Hepatocyte (in vitro differentiated cells): ENCODE results near the gene OTUD5. TPM values are rescaled to one million over a fixed set of nuclear protein-coding genes. Genes with fewer than 3 reads are reported as not detected.

ENCODE experiments used
- DNase-seq: peaks from one replicate; pipeline ENCODE4 v3.0.0-alpha.2; 2016; ENCODE audit warnings: low spot score
- H2AFZ ChIP-seq: fragments of 200-600 bp; sonication (generic); 2 replicates; pipeline ENCODE4 v1.6.0; 2016; ENCODE audit warnings: antibody characterized with exemption, mild to moderate bottlenecking
- H3K27ac ChIP-seq: fragments of 200-600 bp; sonication (generic); 2 replicates; pipeline ENCODE4 v1.5.1; 2016; ENCODE audit warnings: mild to moderate bottlenecking
- H3K27me3 ChIP-seq: fragments of 200-600 bp; sonication (generic); 2 replicates; pipeline ENCODE4 v1.6.1; 2016
- H3K36me3 ChIP-seq: fragments of 200-600 bp; sonication (generic); replicated peaks from 2 replicates; pipeline ENCODE4 v1.5.1; 2016; ENCODE audit warnings: low read depth; ENCODE audit not compliant: insufficient read depth
- H3K4me1 ChIP-seq: fragments of 200-600 bp; sonication (generic); 2 replicates; pipeline ENCODE4 v1.5.1; 2016; ENCODE audit warnings: mild to moderate bottlenecking, moderate library complexity; ENCODE audit not compliant: insufficient read depth
- H3K4me2 ChIP-seq: fragments of 200-600 bp; sonication (generic); 2 replicates; pipeline ENCODE4 v1.6.0; 2016
- H3K4me3 ChIP-seq: fragments of 200-600 bp; sonication (generic); 2 replicates; pipeline ENCODE4 v1.5.1; 2016; ENCODE audit warnings: mild to moderate bottlenecking
- H3K79me2 ChIP-seq: fragments of 200-600 bp; sonication (generic); 2 replicates; pipeline ENCODE4 v1.6.0; 2017; ENCODE audit warnings: mild to moderate bottlenecking
- H3K9me2 ChIP-seq: fragments of 200-600 bp; sonication (generic); replicated peaks from 2 replicates; pipeline ENCODE4 v1.6.0; 2017; ENCODE audit warnings: mild to moderate bottlenecking; ENCODE audit not compliant: insufficient read depth
- H3K9me3 ChIP-seq: fragments of 200-600 bp; sonication (generic); 2 replicates; pipeline ENCODE4 v1.5.1; 2016; ENCODE audit warnings: low read depth, mild to moderate bottlenecking
- H4K20me1 ChIP-seq: fragments of 200-600 bp; sonication (generic); 2 replicates; pipeline ENCODE4 v1.6.0; 2016; ENCODE audit warnings: mild to moderate bottlenecking; ENCODE audit not compliant: insufficient read depth, poor library complexity, severe bottlenecking
- CTCF ChIP-seq: fragments of 200-600 bp; sonication (generic); IDR thresholded peaks from 2 replicates; pipeline ENCODE4 v1.5.1; 2016; ENCODE audit warnings: antibody characterized with exemption, mild to moderate bottlenecking; ENCODE audit not compliant: poor library complexity
- EZH2 ChIP-seq: fragments of 200-600 bp; sonication (generic); IDR thresholded peaks from 2 replicates; pipeline ENCODE4 v1.6.1; 2016; ENCODE audit warnings: antibody characterized with exemption, mild to moderate bottlenecking, borderline replicate concordance
- EZH2phosphoT487 ChIP-seq: fragments of 200-600 bp; sonication (generic); IDR thresholded peaks from one replicate; pipeline ENCODE4 v1.6.1; 2018; ENCODE audit warnings: antibody characterized with exemption, mild to moderate bottlenecking, low read depth, moderate library complexity; ENCODE audit not compliant: unreplicated experiment, severe bottlenecking
- WGBS: methylation state at CpG from one replicate; pipeline ENCODE4 v1.1.6; 2016; ENCODE audit warnings: low lambda C conversion rate; ENCODE audit errors: missing lambda C conversion rate; 5-methylcytosine and 5-hydroxymethylcytosine counted together
- polyA plus RNA-seq: library from polyadenylated mRNA; unstranded; fragments of >200 nt; fragmentation: Nextera tagmentation; extraction: Ambion mirVana; gene quantifications from 2 replicates; pipeline ENCODE4 v1.2.1, GENCODE V29; 2016
- total RNA-seq: library from RNA; depleted of rRNA; stranded (reverse); fragments of >200 nt; gene quantifications from 2 replicates; pipeline ENCODE4 v1.2.3, GENCODE V29; 2014

Gene OTUD5
- total and polyA plus RNA-seq, 2 experiments from 2014 or later, result 32.5 to 51.2 TPM

GRCh38 chrX:48974574-48974973 is 17.2 kb upstream of the OTUD5 start:
- H3K9me3 ChIP-seq, result no peaks in the 10 kb centered on the region
- H3K27ac ChIP-seq, result no peak overlapping the region
- H3K4me2 ChIP-seq, result no peak overlapping the region
- TF ChIP-seq EZH2 (no peak), CTCF (no peak), EZH2phosphoT487 (no peak)
- no peaks in the 10 kb centered on the region for H3K79me2 ChIP-seq
- 75% methylated on average over 2 of the region's 2 CpGs for WGBS
- DNase-seq, result no peak
- no peaks in the 10 kb centered on the region for H3K36me3 ChIP-seq
- no peaks in the 10 kb centered on the region for H3K4me1 ChIP-seq
- no peaks in the 10 kb centered on the region for H3K27me3 ChIP-seq
- no peaks in the 10 kb centered on the region for H3K9me2 ChIP-seq
- no peaks in the 10 kb centered on the region for H4K20me1 ChIP-seq
- H2AFZ ChIP-seq, result no peak overlapping the region
- no peak overlapping the region for H3K4me3 ChIP-seq

- Histone ChIP-seq H3K4me3 (no peak overlapping the region), H3K27ac (no peak overlapping the region), H3K36me3 (no peaks in the 10 kb centered on the region), H3K79me2 (no peaks in the 10 kb centered on the region), H3K9me2 (no peaks in the 10 kb centered on the region), H3K4me1 (no peaks in the 10 kb centered on the region), H3K9me3 (no peaks in the 10 kb centered on the region), H2AFZ (no peak overlapping the region), H3K27me3 (no peaks in the 10 kb centered on the region), H3K4me2 (no peak overlapping the region), H4K20me1 (no peaks in the 10 kb centered on the region)
- no peak for TF ChIP-seq EZH2
- no peak for TF ChIP-seq EZH2phosphoT487
- no peak for TF ChIP-seq CTCF
- no peak for DNase-seq
- WGBS, result 87% methylated on average over 3 of the region's 3 CpGs
Observed at GRCh38 chrX:48974033-48974432, 16.6 kb upstream of the OTUD5 start.

DNA sequence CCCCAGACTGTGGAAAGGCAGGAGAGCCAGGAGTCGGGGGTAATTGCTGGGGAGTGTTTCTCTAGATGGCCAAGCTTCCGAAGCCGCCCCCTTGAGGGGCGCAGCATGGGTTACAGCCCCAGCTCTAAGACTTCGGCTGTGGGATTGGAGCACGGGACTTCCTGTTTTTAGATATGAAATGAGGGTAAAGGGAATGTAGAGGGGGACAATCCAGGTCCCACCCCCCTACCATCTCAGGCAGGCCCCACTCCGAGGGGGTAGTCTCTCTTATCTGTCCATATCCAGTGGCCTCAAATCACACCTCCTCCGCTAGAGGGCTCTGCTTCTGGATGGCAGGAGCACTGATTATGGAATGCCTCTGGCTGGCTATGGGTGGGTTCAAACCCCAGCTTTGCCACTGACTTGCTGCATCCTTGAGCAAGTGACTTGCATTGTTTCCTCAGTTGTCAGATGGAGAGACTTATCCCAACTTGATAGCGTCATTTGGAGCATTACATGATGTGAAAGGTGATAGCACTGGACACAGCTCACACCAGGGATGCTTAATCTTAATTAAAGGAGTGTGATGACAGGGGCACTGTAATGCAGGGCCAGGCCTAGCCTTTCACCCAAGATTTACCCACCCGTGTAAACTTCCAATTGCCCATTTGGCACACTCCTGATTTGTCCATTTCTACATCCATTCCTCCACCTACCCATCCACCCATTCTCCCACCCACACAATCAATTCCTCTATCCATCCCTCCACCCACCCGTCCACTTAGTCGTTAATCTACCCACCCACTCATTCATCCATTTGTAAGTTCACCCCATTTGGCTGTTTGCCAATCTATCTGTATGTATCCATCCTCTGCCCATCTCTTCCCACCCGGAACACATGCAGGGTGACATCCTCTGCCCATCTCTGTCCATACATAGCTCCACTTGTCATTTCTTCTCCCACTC is 15.1 kb upstream of the OTUD5 start:
- no peaks in the 10 kb centered on the region for H4K20me1 ChIP-seq
- H2AFZ ChIP-seq, result no peak overlapping the region
- no peaks in the 10 kb centered on the region for H3K79me2 ChIP-seq
- H3K36me3 ChIP-seq, result no peaks in the 10 kb centered on the region
- H3K27me3 ChIP-seq, result no peaks in the 10 kb centered on the region
- DNase-seq, result peak; percentile 35
- H3K4me2 ChIP-seq, result peak overlapping the region; percentile 80
- no peak for TF ChIP-seq EZH2phosphoT487
- TF ChIP-seq EZH2, result no peak
- TF ChIP-seq CTCF, result peak; percentile 46
- H3K9me3 ChIP-seq, result no peaks in the 10 kb centered on the region
- H3K4me1 ChIP-seq, result no peaks in the 10 kb centered on the region
- peak overlapping the region; percentile 5 for H3K27ac ChIP-seq
- H3K9me2 ChIP-seq, result no peaks in the 10 kb centered on the region
- H3K4me3 ChIP-seq, result no peak overlapping the region
- 54% methylated on average over 13 of the region's 13 CpGs for WGBS
